SK-N-SH treated with all-trans-retinoic acid at 6 μM for 48 hours (cell line): Measurements from ENCODE around the gene ZNF195.

Experiments
- ATAC-seq: fragments of 200-7000 bp; cut with Tn5 transposase; 3 replicates; pipeline ENCODE4 v1.9.1; 2020; ENCODE audit warnings: mild to moderate bottlenecking, moderate library complexity
- ARNTL ChIP-seq: fragments of 450-650 bp; formaldehyde crosslinking; IDR thresholded peaks from 2 replicates; pipeline ENCODE4 v1.5.0; 2020; ENCODE audit warnings: low read depth, mild to moderate bottlenecking, moderate library complexity, borderline replicate concordance
- BACH2 ChIP-seq: fragments of 250-450 bp; sonication (Bioruptor Pico); IDR thresholded peaks from 2 replicates; pipeline ENCODE4 v1.9.0; 2021; ENCODE audit warnings: mild to moderate bottlenecking, borderline replicate concordance
- CSDC2 ChIP-seq: fragments of 250-450 bp; sonication (Bioruptor Pico); IDR thresholded peaks from 2 replicates; pipeline ENCODE4 v1.5.0; 2020; ENCODE audit warnings: mild to moderate bottlenecking, moderate library complexity
- ESRRG ChIP-seq: fragments of 250-450 bp; sonication (Bioruptor Pico); IDR thresholded peaks from 2 replicates; pipeline ENCODE4 v1.6.1; 2021; ENCODE audit warnings: mild to moderate bottlenecking
- GLIS3 ChIP-seq: fragments of 250-450 bp; sonication (Bioruptor Pico); IDR thresholded peaks from 2 replicates; pipeline ENCODE4 v1.5.0; 2020; ENCODE audit warnings: mild to moderate bottlenecking, moderate library complexity
- ISL1 ChIP-seq: fragments of 250-450 bp; sonication (Bioruptor Pico); IDR thresholded peaks from 2 replicates; pipeline ENCODE4 v2.1.2; 2022; ENCODE audit warnings: mild to moderate bottlenecking, moderate library complexity
- OSR1 ChIP-seq: fragments of 250-450 bp; sonication (Bioruptor Pico); IDR thresholded peaks from 2 replicates; pipeline ENCODE4 v1.8.0; 2022; ENCODE audit warnings: moderate library complexity, mild to moderate bottlenecking, inconsistent platforms
- PPARA ChIP-seq: fragments of 250-450 bp; sonication (Bioruptor Pico); IDR thresholded peaks from 2 replicates; pipeline ENCODE4 v1.5.0; 2020; ENCODE audit warnings: mild to moderate bottlenecking, borderline replicate concordance
- RARB ChIP-seq: fragments of 250-450 bp; sonication (Bioruptor Pico); IDR thresholded peaks from 2 replicates; pipeline ENCODE4 v1.8.0; 2021; ENCODE audit warnings: mild to moderate bottlenecking, moderate library complexity
- SNAI2 ChIP-seq: fragments of 250-450 bp; sonication (Bioruptor Pico); IDR thresholded peaks from 2 replicates; pipeline ENCODE4 v1.5.0; 2020; ENCODE audit warnings: mild to moderate bottlenecking, moderate library complexity
- TCF4 ChIP-seq: fragments of 250-450 bp; sonication (Bioruptor Pico); IDR thresholded peaks from 2 replicates; pipeline ENCODE4 v1.8.0; 2021; ENCODE audit warnings: mild to moderate bottlenecking, moderate library complexity, borderline replicate concordance
- TOX ChIP-seq: fragments of 250-450 bp; sonication (Bioruptor Pico); IDR thresholded peaks from 2 replicates; pipeline ENCODE4 v1.8.0; 2021; ENCODE audit warnings: mild to moderate bottlenecking, moderate library complexity, borderline replicate concordance
- ZFP3 ChIP-seq: fragments of 250-450 bp; sonication (Bioruptor Pico); IDR thresholded peaks from 2 replicates; pipeline ENCODE4 v1.5.0; 2020; ENCODE audit warnings: mild to moderate bottlenecking, moderate library complexity
- ZFP30 ChIP-seq: fragments of 450-650 bp; formaldehyde crosslinking; IDR thresholded peaks from 2 replicates; pipeline ENCODE4 v1.5.0; 2022; ENCODE audit warnings: mild to moderate bottlenecking, moderate library complexity
- ZNF70 ChIP-seq: fragments of 450-650 bp; formaldehyde crosslinking; IDR thresholded peaks from 2 replicates; pipeline ENCODE4 v1.5.0; 2020; ENCODE audit warnings: mild to moderate bottlenecking, moderate library complexity
- ZNF8 ChIP-seq: fragments of 450-650 bp; formaldehyde crosslinking; IDR thresholded peaks from 2 replicates; pipeline ENCODE4 v1.5.0; 2020; ENCODE audit warnings: mild to moderate bottlenecking, moderate library complexity
- TF ChIP-seq, protein P1 (sequence below): fragments of 250-450 bp; sonication (Bioruptor Pico); IDR thresholded peaks from 2 replicates; pipeline ENCODE4 v1.8.0; 2021; ENCODE audit warnings: low read depth, mild to moderate bottlenecking, moderate library complexity, borderline replicate concordance
- TF ChIP-seq, protein P2 (sequence below): fragments of 250-450 bp; sonication (Bioruptor Pico); IDR thresholded peaks from 2 replicates; pipeline ENCODE4 v1.5.1; 2021; ENCODE audit warnings: mild to moderate bottlenecking, moderate library complexity
- TF ChIP-seq, protein P3 (sequence below): fragments of 250-450 bp; sonication (Bioruptor Pico); IDR thresholded peaks from 2 replicates; pipeline ENCODE4 v1.5.1; 2020; ENCODE audit warnings: low read depth, mild to moderate bottlenecking, moderate library complexity
- TF ChIP-seq, protein P4 (sequence below): fragments of 250-450 bp; sonication (Bioruptor Pico); IDR thresholded peaks from 2 replicates; pipeline ENCODE4 v1.8.0; 2020; ENCODE audit warnings: mild to moderate bottlenecking, moderate library complexity, borderline replicate concordance

ZNF195 gene

DNA sequence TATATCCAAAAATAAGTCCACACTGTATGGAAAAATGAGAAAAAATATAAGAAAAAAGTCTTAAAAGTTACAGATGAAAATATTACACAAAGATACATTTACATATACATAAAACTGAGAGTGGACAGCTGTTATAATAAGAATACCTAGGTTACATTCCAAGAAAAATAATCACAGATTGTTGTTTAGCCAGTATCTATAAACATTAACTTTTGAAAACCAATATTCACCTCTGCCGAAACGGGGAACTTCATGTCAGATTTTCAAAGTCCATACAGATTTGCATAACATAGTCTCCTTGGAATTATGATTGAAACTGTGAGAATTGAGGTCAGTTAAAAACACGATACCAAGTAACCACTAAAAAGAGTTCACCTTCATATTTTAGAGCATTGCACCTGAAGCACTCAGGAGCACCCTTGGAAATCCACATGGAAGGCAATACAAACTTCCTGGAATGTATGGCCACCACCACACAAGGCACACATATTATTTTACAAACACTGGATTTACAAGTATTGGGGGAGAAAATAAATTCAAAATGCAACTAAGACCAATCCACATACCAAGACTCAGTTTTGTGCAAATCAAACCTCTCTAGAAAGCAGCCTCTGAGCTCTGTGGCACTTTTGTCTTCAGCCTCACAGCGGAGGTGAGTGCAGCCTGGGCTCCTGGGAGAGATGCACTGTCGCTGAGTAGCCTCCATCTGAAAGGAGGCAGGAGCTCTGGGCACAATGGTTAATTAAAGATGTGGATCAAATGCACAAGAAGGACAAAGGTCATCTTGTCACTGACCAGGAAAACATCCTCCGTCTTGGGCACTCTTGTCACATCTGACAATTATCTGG is 34.4 kb downstream of the ZNF195 start:
- ATAC-seq: no peak
- TF ChIP-seq GLIS3 (no peak), ISL1 (CRISPR knock-in tag) (no peak), TCF4 (CRISPR knock-in tag) (no peak), ZNF8 (CRISPR knock-in tag) (no peak), ZFP30 (CRISPR knock-in tag) (no peak), CSDC2 (CRISPR knock-in tag) (no peak), OSR1 (CRISPR knock-in tag) (no peak), SNAI2 (CRISPR knock-in tag) (no peak), BACH2 (CRISPR knock-in tag) (no peak)
- TF ChIP-seq, protein P1, sequence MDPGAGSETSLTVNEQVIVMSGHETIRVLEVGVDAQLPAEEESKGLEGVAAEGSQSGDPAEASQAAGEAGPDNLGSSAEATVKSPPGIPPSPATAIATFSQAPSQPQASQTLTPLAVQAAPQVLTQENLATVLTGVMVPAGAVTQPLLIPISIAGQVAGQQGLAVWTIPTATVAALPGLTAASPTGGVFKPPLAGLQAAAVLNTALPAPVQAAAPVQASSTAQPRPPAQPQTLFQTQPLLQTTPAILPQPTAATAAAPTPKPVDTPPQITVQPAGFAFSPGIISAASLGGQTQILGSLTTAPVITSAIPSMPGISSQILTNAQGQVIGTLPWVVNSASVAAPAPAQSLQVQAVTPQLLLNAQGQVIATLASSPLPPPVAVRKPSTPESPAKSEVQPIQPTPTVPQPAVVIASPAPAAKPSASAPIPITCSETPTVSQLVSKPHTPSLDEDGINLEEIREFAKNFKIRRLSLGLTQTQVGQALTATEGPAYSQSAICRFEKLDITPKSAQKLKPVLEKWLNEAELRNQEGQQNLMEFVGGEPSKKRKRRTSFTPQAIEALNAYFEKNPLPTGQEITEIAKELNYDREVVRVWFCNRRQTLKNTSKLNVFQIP (CRISPR knock-in tag): no peak
- TF ChIP-seq, protein P2, sequence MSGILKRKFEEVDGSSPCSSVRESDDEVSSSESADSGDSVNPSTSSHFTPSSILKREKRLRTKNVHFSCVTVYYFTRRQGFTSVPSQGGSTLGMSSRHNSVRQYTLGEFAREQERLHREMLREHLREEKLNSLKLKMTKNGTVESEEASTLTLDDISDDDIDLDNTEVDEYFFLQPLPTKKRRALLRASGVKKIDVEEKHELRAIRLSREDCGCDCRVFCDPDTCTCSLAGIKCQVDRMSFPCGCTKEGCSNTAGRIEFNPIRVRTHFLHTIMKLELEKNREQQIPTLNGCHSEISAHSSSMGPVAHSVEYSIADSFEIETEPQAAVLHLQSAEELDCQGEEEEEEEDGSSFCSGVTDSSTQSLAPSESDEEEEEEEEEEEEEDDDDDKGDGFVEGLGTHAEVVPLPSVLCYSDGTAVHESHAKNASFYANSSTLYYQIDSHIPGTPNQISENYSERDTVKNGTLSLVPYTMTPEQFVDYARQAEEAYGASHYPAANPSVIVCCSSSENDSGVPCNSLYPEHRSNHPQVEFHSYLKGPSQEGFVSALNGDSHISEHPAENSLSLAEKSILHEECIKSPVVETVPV: no peak

DNA sequence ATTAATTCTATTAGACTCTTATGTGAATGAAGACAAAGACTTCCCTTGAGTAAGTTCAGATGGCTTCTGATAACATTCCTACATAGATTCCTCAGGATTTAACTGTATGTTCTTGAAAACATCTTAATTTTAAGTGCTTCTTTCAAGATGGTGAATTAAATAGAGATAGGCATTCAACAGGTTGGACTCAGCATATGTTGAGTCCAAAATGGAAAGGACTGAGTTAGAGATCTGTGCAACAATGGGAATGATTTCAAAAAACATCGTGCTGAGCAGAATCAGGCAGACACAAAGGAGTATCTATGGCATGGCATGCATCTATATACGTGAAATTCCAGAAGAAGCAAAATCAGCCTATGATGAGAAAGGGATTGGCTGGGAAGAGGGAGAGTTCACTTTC is 36.2 kb downstream of the ZNF195 start:
- ATAC-seq: no peak
- 0 out of 2 replicates have a peak, but pooled peaks have one; percentile 42 for TF ChIP-seq ISL1 (CRISPR knock-in tag)
- TF ChIP-seq ZNF70 (CRISPR knock-in tag): no peak

DNA sequence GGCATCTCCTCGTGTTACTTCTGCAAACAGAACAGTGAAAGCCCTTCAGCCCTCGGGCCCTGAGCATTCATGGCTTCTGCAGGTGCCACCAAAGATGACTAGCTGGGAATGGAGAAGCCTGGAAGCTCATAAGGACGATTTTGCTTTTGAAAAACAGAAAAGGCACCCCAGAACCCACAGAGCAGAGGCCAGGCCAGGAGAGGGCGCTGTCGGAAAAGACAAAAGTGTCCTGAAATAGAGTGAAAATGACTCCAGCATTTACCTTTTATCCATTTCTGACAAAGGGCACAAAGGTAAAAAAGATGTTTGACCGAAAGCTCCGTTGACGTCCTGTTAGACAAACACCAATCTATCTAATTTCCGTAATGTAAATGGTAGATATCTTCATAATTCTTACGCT is 37.6 kb downstream of the ZNF195 start:
- peak; percentile 85 for ATAC-seq
- TF ChIP-seq ZNF70 (CRISPR knock-in tag) (no peak), ARNTL (no peak), TOX (CRISPR knock-in tag) (no peak), BACH2 (CRISPR knock-in tag) (no peak), RARB (no peak), ZNF8 (CRISPR knock-in tag) (no peak), OSR1 (CRISPR knock-in tag) (no peak), ZFP30 (CRISPR knock-in tag) (no peak), SNAI2 (CRISPR knock-in tag) (no peak), GLIS3 (no peak), ISL1 (CRISPR knock-in tag) (no peak), ZFP3 (CRISPR knock-in tag) (no peak), PPARA (CRISPR knock-in tag) (no peak)
- TF ChIP-seq, protein P3, sequence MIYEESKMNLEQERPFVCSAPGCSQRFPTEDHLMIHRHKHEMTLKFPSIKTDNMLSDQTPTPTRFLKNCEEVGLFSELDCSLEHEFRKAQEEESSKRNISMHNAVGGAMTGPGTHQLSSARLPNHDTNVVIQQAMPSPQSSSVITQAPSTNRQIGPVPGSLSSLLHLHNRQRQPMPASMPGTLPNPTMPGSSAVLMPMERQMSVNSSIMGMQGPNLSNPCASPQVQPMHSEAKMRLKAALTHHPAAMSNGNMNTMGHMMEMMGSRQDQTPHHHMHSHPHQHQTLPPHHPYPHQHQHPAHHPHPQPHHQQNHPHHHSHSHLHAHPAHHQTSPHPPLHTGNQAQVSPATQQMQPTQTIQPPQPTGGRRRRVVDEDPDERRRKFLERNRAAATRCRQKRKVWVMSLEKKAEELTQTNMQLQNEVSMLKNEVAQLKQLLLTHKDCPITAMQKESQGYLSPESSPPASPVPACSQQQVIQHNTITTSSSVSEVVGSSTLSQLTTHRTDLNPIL: no peak
- TF ChIP-seq, protein P1 (CRISPR knock-in tag): no peak
- TF ChIP-seq, protein P2: no peak

DNA sequence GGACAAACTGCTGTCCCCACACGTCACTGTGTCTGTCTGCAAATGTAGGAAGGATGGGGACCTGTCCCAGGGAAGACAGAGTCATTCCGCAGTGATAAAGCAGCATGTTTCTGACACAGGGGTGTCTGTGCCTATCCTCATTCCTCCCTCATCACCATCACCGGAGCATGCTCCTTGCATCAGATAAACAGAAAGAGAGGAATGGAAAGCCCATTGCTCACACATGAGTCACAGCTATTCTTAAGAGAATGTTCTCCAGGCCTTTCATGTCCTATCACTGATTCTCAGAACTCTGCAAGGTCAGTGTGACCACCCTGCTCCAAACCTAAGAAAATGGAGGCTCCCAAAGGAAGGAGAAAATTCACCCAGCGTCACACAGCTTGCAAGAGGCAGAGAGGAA is 38.9 kb downstream of the ZNF195 start:
- ATAC-seq: peak; percentile 72
- no peak for TF ChIP-seq OSR1 (CRISPR knock-in tag)
- TF ChIP-seq, protein P4, sequence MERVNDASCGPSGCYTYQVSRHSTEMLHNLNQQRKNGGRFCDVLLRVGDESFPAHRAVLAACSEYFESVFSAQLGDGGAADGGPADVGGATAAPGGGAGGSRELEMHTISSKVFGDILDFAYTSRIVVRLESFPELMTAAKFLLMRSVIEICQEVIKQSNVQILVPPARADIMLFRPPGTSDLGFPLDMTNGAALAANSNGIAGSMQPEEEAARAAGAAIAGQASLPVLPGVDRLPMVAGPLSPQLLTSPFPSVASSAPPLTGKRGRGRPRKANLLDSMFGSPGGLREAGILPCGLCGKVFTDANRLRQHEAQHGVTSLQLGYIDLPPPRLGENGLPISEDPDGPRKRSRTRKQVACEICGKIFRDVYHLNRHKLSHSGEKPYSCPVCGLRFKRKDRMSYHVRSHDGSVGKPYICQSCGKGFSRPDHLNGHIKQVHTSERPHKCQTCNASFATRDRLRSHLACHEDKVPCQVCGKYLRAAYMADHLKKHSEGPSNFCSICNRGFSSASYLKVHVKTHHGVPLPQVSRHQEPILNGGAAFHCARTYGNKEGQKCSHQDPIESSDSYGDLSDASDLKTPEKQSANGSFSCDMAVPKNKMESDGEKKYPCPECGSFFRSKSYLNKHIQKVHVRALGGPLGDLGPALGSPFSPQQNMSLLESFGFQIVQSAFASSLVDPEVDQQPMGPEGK (CRISPR knock-in tag): no peak
- TF ChIP-seq, protein P3: no peak
- no peak for TF ChIP-seq RARB
- no peak for TF ChIP-seq ZNF8 (CRISPR knock-in tag)
- TF ChIP-seq ESRRG (CRISPR knock-in tag): no peak
- TF ChIP-seq ZNF70 (CRISPR knock-in tag): no peak
